Endothelial cell of umbilical vein (primary cell): ENCODE data around the gene EMX1. TPM values are rescaled to one million over a fixed set of nuclear protein-coding genes. Genes with fewer than 3 reads are reported as not detected.

Experiments used
- BruUV-seq: library from RNA; stranded (reverse); fragments of 400-500 nt; replicated peaks from 2 replicates; lab custom pipeline; 2021; lab: Mats Ljungman, UMichigan
- CTCF ChIA-PET: fragments of 300-600, 350-600 bp; sonication (Branson Sonifier 250); formaldehyde crosslinking; loops from one replicate; lab custom pipeline; 2021; ENCODE audit warnings: antibody characterized with exemption, inconsistent platforms; lab: Charles Lee
- POLR2A ChIA-PET: fragments of 300-600, 350-600 bp; sonication (Branson Sonifier 250); formaldehyde crosslinking; loops from one replicate; lab custom pipeline; 2021; ENCODE audit warnings: antibody characterized with exemption, inconsistent platforms; lab: Charles Lee
- DNase-seq: peaks from one replicate; pipeline ENCODE4 v3.0.0-alpha.2; 2011; ENCODE audit warnings: low read depth, low spot score
- FAIRE-seq: peaks from 2 replicates; lab custom pipeline; 2011; peaks lifted over from hg19 to GRCh38; lab: Jason Lieb, UNC
- H2AFZ ChIP-seq: 2 replicates; pipeline ENCODE4 v1.6.0; 2012; ENCODE audit warnings: low read depth, low read length, control low read depth, inconsistent platforms
- H3K27ac ChIP-seq: 2 replicates; pipeline ENCODE4 v1.5.1; 2011; ENCODE audit warnings: low read depth, mild to moderate bottlenecking, control low read depth, low read length, moderate library complexity; ENCODE audit not compliant: insufficient read depth
- H3K27me3 ChIP-seq, 2 experiments: 2 replicates each; pipeline versions ENCODE4 v1.6.0 to v1.6.1; 2011; ENCODE audit warnings: low read length in 2 of 2, mixed read lengths in 1 of 2; ENCODE audit not compliant: control insufficient read depth in 2 of 2, insufficient read depth in 2 of 2
- H3K36me3 ChIP-seq, 2 experiments: 2 replicates in 1 of 2; 3 replicates in 1 of 2; pipeline ENCODE4 v1.5.1; 2011; ENCODE audit warnings: low read length in 2 of 2, mild to moderate bottlenecking in 1 of 2, moderate library complexity in 1 of 2; ENCODE audit not compliant: control insufficient read depth in 2 of 2, insufficient read depth in 2 of 2; ENCODE audit errors: extremely low read depth in 1 of 2
- H3K4me1 ChIP-seq: 3 replicates; pipeline ENCODE4 v1.5.1; 2011; ENCODE audit warnings: mild to moderate bottlenecking, low read length; ENCODE audit not compliant: control insufficient read depth, insufficient read depth; ENCODE audit errors: extremely low read depth
- H3K4me2 ChIP-seq: 2 replicates; pipeline ENCODE4 v1.6.1; 2011; ENCODE audit warnings: low read length, control low read depth, mixed read lengths; ENCODE audit not compliant: insufficient read depth
- H3K4me3 ChIP-seq, 3 experiments: fragments of 200-600 bp in 1 of 3; sonication (generic), shearing (Covaris generic) in 1 of 3; replicated peaks in 1 of 3; 2 replicates each; pipeline ENCODE4 v1.5.1; 2011 to 2016; ENCODE audit warnings: control low read depth in 3 of 3, low read length in 3 of 3, mild to moderate bottlenecking in 2 of 3, inconsistent platforms in 1 of 3, low read depth in 1 of 3, moderate library complexity in 1 of 3; ENCODE audit not compliant: insufficient read depth in 1 of 3
- H3K79me2 ChIP-seq: 2 replicates; pipeline ENCODE4 v1.6.0; 2012; ENCODE audit warnings: low read length, inconsistent platforms; ENCODE audit not compliant: control insufficient read depth, insufficient read depth
- H3K9ac ChIP-seq: replicated peaks from 2 replicates; pipeline ENCODE3; 2011; ENCODE audit warnings: low read length, control low read depth; ENCODE audit not compliant: insufficient read depth; ENCODE audit errors: extremely low read depth
- H3K9me1 ChIP-seq: replicated peaks from 3 replicates; pipeline ENCODE4 v1.6.0; 2011; ENCODE audit warnings: mild to moderate bottlenecking, low read length; ENCODE audit not compliant: control insufficient read depth, insufficient read depth; ENCODE audit errors: extremely low read depth
- H3K9me3 ChIP-seq: replicated peaks from 2 replicates; pipeline ENCODE4 v1.5.1; 2012; ENCODE audit warnings: low read length, inconsistent platforms; ENCODE audit not compliant: control insufficient read depth, insufficient read depth
- H4K20me1 ChIP-seq: replicated peaks from 2 replicates; pipeline ENCODE3; 2011; ENCODE audit warnings: mild to moderate bottlenecking, low read length; ENCODE audit not compliant: control insufficient read depth, insufficient read depth; ENCODE audit errors: extremely low read depth
- EZH2 ChIP-seq: IDR thresholded peaks from 2 replicates; pipeline ENCODE4 v1.6.1; 2012; ENCODE audit warnings: borderline replicate concordance, low read depth, mild to moderate bottlenecking, moderate library complexity, low read length, inconsistent platforms; ENCODE audit not compliant: severe bottlenecking
- FOS ChIP-seq: IDR thresholded peaks from 2 replicates; pipeline ENCODE4 v1.6.1; 2011; ENCODE audit warnings: mild to moderate bottlenecking, low read length, moderate library complexity, borderline replicate concordance; ENCODE audit not compliant: insufficient read depth
- GATA2 ChIP-seq: IDR thresholded peaks from 2 replicates; pipeline ENCODE4 v1.7.0; 2011; ENCODE audit warnings: low read depth, mild to moderate bottlenecking, moderate library complexity, mixed read lengths, low read length; ENCODE audit not compliant: insufficient read length, insufficient read depth
- JUN ChIP-seq: IDR thresholded peaks from 2 replicates; pipeline ENCODE4 v1.6.1; 2011; ENCODE audit warnings: borderline replicate concordance, low read depth; ENCODE audit not compliant: insufficient read length, insufficient read depth
- MAX ChIP-seq: IDR thresholded peaks from 2 replicates; pipeline ENCODE4 v1.6.1; 2011; ENCODE audit not compliant: insufficient read depth, insufficient read length
- MYC ChIP-seq: IDR thresholded peaks from one replicate; pipeline ENCODE4 v1.6.1; 2011; ENCODE audit warnings: mild to moderate bottlenecking, low read depth, low read length
- POLR2A ChIP-seq: IDR thresholded peaks from 2 replicates; pipeline ENCODE4 v1.6.1; 2012; ENCODE audit warnings: low read depth, mild to moderate bottlenecking, control low read depth, low read length
- POLR2AphosphoS5 ChIP-seq: IDR thresholded peaks from 2 replicates; pipeline ENCODE4 v1.6.1; 2012; ENCODE audit warnings: low read depth, mild to moderate bottlenecking, control low read depth, low read length, moderate library complexity; ENCODE audit not compliant: insufficient read depth
- dilution Hi-C: fragments of 300-500 bp; cut with MboI; formaldehyde crosslinking; loops from one replicate; pipeline ENCODE4 v1.15.0; 2019; ENCODE audit warnings: low sequenced_read_pairs; ENCODE audit not compliant: extremely low pct_ligation_motif_present
- intact Hi-C: fragments of 100-400 bp; cut with micrococcal nuclease; formaldehyde crosslinking; loops from one replicate; pipeline ENCODE4 v1.10.0; 2022
- polyA plus RNA-seq, 4 experiments: library from polyadenylated mRNA; depleted of rRNA in 3 of 4; stranded (reverse) in 3 of 4; unstranded in 1 of 4; fragments of >200 nt; gene quantifications; 2 replicates each; pipeline versions ENCODE4 v1.2.1 to v1.2.3, GENCODE V29; 2011 to 2012; ENCODE audit warnings: missing spikeins in 1 of 4
- total RNA-seq: library from RNA; stranded (reverse); gene quantifications from 2 replicates; pipeline ENCODE4 v1.2.3, GENCODE V29; 2021
- TF ChIP-seq, protein P1 (sequence below), 2 donors: IDR thresholded peaks; 1 replicate in 1 of 2; 2 replicates in 1 of 2; pipeline ENCODE4 v1.5.1; 2011; ENCODE audit warnings: low read length in 2 of 2, mild to moderate bottlenecking in 2 of 2, moderate library complexity in 2 of 2, control low read depth in 1 of 2, inconsistent platforms in 1 of 2, low read depth in 1 of 2; ENCODE audit not compliant: insufficient read depth in 1 of 2; ENCODE audit errors: extremely low read depth in 1 of 2

Gene EMX1
- total and polyA plus RNA-seq, 2 donors (not counting 3 experiments of a cell fraction or from before 2014, with no cell fraction given): not detected

- POLR2A ChIA-PET: no interaction called here
- no peaks in the 10 kb centered on the region for H3K27me3 ChIP-seq
These were observed 41.4 kb downstream of the EMX1 start for GRCh38 chr2:72958542-72959385.

More at GRCh38 chr2:72958542-72959385, 41.4 kb downstream of the EMX1 start:
- intact Hi-C loops (no loop called here), dilution Hi-C loops (no loop called here)
- Histone ChIP-seq H3K36me3 (no peaks in the 10 kb centered on the region), H3K4me3 (no peak overlapping the region), H3K9ac (no peak overlapping the region), H3K79me2 (no peaks in the 10 kb centered on the region), H3K9me3 (no peaks in the 10 kb centered on the region), H2AFZ (no peak overlapping the region), H3K9me1 (no peaks in the 10 kb centered on the region), H4K20me1 (no peaks in the 10 kb centered on the region), H3K27ac (no peak overlapping the region), H3K4me1 (no peaks in the 10 kb centered on the region), H3K4me2 (no peak overlapping the region)
- no TSS peak for BruUV-seq
- DNase-seq (no peak), FAIRE-seq (no peak)
- TF ChIP-seq FOS (no peak), JUN (no peak), POLR2A (no peak), MYC (no peak), POLR2AphosphoS5 (no peak), EZH2 (no peak), MAX (no peak), GATA2 (no peak)
- TF ChIP-seq, protein P1, sequence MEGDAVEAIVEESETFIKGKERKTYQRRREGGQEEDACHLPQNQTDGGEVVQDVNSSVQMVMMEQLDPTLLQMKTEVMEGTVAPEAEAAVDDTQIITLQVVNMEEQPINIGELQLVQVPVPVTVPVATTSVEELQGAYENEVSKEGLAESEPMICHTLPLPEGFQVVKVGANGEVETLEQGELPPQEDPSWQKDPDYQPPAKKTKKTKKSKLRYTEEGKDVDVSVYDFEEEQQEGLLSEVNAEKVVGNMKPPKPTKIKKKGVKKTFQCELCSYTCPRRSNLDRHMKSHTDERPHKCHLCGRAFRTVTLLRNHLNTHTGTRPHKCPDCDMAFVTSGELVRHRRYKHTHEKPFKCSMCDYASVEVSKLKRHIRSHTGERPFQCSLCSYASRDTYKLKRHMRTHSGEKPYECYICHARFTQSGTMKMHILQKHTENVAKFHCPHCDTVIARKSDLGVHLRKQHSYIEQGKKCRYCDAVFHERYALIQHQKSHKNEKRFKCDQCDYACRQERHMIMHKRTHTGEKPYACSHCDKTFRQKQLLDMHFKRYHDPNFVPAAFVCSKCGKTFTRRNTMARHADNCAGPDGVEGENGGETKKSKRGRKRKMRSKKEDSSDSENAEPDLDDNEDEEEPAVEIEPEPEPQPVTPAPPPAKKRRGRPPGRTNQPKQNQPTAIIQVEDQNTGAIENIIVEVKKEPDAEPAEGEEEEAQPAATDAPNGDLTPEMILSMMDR (IDR thresholded peaks at IDR 0.05; ENCODE audit: extremely low read depth in 1 of 2, insufficient read depth in 1 of 2, low read depth in 1 of 2, low read length in 2 of 2): no peak
- CTCF ChIA-PET: interaction anchor here (0.8 to 2.8 kb wide), 2 partner anchors 11 to 15 kb away, joined by 3 to 9 read pairs; no protein-coding TSS in a partner anchor
